HG03439 (cell line): ENCODE results near the gene CTPS2.
"Not testable (repeated sequence)": the region's sequence is repeated elsewhere in the genome, so short reads cannot be mapped to it uniquely, and the experiment has no call there.

Experiments used
- ATAC-seq: cut with Tn5 transposase; IDR thresholded peaks from one replicate; pipeline ENCODE4 v1.9.1; 2021; ENCODE audit warnings: mild to moderate bottlenecking, moderate library complexity; ENCODE audit not compliant: unreplicated experiment

CTPS2 gene

DNA sequence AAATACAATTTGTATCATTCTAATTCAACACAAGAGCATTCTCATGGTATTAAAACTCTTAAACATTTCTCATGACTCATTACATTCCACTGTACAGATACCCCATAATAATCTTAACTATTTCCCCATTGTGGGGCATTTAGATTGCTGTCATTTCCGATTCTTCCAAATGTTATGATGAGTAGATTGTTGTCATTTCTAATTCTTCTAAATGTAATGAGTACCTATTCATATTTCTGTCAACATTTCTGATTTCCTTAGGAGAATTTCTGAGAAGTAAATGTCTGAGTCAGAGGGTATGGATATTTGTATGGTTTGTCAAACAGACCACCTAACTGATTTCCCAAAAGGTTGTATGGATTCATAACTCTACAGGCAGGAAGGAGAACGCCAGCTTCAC, 54.2 kb downstream of the CTPS2 start:
- ATAC-seq: no peak

DNA sequence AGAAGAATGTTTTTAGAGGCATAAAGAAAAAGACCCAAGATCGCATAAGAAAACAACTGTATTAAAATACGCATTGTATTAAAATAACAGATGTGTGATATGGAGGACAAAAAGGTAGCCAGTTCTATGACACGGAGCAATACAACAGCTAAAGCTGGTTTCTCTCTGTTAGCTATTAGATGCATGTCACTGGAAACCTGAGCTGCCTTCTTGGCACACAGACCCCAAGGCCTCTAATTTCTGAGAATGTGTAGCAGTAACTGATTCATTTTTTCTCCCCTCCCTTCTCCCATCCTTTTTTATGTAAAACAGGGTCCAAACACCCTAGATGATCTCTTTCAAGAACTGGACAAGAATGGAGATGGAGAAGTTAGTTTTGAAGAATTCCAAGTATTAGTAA, 58.4 kb downstream of the CTPS2 start:
- no peak for ATAC-seq

DNA sequence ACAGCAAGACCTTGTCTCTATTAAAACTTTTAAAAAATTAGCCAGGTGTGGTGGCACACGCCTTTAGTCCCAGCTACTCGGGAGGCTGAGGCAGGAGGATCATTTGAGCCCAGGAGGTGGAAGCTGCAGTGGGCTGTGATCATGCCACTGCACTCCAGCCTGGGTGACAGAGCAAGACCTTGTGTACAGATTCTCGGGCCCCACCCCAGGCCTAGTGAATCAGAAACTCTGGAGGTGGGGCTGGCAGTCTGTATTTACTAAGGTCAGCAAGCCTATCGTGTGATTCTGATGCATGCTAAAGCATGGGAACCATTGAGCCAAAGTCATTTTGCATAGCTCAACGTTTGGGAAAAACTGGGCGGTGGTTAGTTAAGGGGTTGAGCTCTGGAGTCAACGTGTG, 59.0 kb downstream of the CTPS2 start:
- ATAC-seq: no peak

DNA sequence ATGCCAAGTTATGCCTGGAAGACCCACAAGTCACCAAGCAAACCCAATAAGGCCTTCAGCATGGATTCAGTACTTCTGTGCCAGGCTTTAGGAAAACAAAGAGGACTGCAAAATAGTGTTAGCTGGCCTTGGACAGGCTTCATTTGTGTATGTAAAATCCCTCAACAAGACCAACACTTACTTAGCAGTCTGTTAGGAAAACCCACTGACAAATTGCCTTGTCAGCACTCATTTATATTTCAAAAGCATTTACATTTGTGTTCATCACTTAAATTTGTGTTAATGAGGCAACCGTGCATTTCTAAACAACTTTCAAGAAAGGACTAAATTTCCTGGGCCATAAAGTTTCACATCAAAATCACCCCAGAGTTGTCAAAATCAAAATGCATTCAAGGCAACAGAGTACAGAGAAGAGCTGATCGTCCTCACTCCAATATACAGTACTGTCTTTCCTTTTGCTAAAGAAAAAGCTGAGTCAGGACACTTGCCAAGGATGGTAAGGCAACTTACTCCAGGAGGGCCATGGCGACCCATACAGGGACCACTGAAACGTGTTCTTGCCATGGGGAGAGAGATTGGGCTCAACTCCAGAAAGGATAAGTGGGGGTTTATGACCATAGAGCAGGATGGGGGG, 61.0 kb downstream of the CTPS2 start:
- ATAC-seq: no peak

DNA sequence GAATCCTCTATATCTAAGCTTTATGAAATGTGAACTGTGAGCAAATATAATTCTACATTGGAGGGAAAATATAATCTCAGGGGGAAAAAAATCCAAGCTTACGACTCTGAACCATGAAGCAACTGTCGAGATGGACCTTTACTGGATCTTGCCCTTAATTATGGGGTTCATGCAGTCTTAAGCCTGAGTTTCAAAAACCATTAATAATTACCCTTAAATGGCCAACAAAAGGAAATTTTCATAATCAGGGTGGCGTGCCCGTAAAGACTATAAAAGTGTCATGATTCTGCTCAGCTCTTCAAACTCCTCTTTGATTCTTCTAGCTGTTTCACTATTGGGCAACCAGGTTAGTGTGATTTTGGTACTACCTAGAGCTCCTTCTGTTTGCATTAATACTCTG, 62.6 kb downstream of the CTPS2 start, which contains the start of gene S100G:
Gene S100G, plus strand, starts transcription at position 301 of the 400 bp plus-strand sequence. CDS start 849 bp downstream, outside the sequence.
- ATAC-seq: no peak

DNA sequence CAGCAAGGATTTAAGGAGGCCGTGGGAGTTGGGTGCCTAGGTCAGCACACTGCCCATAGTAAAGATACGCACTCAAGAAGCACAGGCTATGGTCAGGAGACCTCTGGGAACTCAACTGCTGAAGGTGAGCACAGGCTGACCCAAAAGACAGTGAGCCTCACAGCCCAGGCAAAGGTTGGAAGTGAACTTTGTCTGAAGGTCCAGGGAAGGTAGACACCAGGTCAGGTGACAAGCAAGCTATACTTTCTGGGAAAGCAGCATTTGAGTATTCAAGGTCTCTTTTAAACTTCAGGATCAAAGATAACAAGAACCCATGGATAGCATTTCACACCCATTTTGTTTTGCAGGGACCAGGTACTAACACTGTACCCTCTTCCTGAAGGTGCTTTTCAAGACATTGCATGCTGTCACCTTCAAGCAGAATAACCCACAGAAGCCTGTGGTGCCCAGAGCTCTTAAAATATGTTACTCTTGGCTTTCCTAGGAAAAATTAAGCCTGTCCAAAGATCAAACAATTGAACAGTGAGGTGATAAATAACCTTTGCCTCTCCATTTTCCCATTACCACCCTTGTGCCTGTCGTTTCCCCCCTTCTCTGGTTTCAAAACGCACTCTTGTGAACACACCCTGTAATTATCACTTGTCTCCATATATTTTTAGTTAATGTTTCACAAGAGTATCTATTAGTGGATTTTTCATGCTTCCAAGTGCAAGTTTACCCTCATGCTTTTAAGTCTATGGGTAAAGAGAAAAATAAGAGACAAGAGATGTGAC, 65.9 kb downstream of the CTPS2 start:
- ATAC-seq: no peak

DNA sequence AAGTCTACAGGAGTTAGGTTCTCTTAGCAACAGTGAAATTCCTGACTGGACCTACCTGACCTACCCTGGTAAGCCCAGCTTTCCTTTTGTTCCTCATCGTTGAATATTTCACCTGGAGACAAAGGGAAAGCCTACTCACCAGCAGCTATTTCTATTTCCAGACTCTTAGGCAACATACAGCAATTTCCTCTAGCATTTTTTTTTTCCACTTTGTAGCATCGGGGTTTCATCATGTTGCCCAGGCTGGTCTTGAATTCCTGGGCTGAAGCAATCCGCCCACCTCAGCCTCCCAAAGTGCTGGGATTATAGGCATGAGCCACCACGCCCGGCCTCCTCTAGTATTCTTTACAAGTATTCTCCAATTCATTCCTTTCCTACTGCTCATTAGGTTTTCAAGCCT, 69.3 kb downstream of the CTPS2 start:
- ATAC-seq: no peak

DNA sequence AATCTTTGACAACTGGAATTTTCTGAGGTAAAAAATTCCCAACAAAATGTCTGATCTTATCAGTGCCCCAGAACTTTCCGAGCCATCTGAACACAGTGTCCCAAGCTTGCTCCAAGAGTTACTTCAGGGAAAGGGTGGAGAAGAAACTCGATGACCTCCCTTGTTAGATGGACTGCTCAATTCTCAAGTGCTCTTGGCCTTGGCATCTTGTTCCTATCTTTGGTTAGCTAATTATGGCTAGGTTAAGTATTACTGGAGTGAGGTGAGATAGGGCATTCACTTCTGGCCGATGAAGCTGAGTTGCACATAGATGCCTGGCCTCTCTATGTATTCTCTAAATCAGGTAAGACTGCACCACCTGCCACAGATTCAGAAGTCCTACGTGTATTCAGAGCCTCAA, 71.6 kb downstream of the CTPS2 start:
- ATAC-seq: no peak

DNA sequence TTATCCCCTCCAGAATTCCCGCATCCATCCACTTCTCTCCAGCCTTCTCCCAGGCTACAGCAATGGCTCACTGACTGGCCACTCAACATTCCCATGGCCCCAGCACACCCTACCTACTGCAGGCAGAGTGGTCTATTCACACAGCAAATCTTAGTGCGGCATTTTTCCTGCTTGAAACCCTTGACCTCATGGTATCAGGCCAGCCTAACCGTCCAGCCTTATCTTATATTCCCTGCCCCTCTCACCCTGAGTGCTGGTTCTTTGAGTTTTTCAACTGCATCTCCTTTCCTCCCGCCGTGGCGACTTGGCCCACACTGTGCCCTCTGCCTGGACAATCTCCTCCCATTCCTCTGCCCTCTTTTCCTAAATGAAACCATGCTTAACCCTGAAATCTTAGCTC, 72.5 kb downstream of the CTPS2 start:
- ATAC-seq: no peak

DNA sequence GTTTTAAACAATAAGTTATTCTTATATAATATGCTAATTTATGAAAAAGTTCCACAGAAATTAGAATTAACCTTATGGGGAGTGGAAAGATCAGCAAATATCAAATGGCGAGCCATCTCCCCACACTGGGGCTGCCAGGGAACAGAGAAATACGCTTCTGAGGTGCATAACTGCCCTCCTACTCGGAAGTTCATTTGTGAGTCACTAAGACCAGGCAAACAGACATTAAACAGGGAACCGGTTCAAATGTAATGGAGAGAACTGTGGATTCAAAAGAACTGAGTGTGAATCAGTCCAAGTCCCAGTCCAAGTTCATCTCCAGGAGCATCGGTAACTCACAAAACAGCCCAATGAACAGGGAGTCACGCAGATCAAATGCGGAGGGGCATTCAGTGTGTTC, 73.9 kb downstream of the CTPS2 start:
- no peak for ATAC-seq

DNA sequence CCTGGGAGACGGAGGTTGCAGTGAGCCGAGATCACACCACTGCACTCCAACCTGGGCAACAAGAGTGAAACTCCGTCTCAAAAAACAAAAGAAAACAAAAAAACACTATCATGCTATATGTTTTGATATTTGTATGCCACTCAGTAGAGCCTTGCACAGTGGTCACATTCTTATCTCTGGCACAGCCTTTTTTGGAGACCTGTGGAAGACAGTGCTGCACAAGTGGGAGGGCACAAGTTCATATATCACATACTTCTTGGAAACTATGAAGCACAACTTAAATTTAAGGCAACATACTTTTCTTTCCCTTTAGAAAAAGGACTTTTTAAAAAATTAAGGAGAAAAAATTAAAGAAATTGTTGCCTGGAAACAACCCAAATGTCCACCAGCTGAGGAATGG, 76.9 kb downstream of the CTPS2 start:
- no peak for ATAC-seq

DNA sequence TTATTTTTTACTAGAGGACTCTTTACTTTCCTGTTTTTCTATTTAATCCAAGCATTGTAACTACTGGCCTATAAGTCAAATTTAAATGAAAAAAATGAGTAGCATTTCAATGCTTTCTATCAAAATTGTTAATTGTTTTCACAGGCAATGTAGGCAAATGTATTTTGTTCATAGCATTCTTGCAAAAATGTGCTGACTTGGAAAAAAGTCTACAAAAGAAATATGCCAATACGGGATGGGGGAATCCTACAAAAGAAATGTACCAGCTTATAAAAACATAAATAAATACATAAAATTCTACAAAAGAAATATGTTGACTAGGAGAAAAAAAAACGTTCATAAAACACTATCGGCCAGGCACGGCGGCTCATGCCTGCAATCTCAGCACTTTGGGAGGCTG, 77.4 kb downstream of the CTPS2 start:
- no peak for ATAC-seq

DNA sequence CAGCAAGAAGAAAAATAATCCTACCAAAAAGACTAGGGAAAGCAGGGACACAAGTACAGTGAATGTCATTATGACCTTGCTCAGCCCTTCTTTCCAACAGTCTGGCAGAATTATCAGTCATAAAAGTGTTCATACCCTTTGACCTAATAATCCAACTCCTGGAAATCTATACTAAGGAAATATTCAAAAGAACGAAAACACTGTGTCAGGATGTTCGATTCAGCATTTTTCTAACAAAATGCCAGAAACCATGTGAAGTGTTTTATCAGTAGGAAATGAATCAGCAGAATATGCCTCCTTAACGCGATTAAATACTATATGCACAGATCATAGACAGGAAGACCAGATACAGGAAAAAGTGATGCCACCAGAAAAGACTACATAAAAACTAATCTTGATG, 78.7 kb downstream of the CTPS2 start:
- ATAC-seq: no peak

DNA sequence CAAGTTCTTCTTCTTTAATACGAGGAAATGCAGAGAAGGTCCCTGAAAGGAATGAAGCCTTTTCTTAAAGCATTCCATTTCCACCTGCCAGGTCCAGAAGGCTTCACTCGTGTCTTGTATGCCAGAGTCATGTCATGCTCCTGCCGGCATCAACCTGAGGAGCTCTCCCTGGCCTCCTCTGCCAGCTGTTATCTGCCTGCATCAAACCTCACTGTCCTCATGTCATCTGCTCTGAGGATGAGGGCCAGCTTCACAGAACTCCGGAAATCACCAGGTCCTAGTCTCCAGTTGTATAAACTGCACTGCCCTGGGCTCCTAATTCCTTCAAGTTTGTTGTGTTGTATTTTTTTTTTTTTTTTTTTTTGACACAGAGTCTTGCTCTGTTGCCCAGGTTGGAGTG, 82.6 kb downstream of the CTPS2 start:
- no peak for ATAC-seq

DNA sequence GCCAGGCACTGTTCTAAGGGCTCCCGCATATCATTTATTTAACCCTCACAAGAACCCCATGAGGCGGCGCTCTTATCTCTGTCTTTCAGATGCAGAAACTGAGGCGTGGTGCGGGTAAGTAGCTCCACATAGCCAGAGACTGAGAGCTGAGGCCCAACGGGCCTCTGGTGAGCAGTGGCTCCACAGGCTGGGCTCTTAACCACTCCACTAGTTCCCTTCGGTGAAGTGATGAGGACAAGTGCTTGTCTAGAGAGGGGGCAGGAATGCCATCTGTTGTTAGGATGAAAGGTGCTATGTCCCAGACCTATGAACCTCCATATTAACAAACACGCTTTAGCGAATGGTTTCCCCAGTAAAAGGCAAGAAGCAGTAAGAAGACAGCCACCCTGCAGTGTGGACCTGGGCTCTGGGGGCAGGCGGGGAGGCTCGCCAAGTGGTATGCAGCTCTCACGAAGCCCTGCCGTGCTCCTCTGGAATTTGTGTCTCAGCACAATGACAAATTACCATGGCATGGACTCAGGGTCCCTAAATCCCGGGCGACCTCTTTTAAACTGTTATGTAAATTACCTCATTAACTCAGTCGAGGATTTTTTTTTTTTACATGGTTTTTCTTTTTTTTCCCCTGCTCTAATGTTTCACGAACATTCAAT, 83.4 kb downstream of the CTPS2 start:
- ATAC-seq: no peak

DNA sequence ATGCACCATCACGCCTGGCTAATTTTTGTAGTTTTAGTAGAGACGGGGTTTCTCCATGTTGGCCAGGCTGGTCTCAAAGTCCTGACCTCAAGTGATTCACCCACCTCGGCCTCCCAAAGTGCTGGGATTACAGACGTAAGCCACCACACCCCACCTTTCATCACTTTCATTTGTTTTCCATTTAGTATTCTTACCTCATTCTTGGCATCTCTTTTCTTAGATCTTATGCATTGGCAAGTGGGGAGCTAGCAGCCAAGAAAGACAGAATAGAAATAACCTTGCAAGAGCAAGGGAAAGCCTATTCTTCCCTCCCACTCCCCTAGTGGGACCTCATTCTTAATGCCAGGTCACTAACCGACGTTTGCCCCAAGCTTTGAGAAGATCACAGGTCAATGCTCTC, 84.0 kb downstream of the CTPS2 start:
- not testable (repeated sequence) for ATAC-seq

DNA sequence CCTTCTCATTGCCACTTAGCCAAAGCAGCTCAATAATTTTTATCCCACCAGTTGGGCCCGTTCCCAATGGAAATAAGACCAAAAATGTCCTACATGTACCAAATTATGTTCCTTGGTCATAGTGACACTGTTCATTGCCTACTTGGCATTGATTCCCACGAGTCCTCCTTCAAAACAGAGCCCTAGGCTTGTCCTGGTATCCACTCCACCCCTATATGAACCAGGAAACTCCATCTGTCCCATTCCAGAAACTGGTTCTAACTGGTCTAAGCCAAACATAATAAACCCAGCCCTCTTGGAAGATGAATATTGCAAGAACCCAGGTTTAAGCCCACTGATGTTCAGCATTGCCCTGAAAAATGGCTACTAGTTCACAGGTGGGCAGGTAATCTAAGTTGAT, 93.4 kb downstream of the CTPS2 start:
- ATAC-seq: no peak

DNA sequence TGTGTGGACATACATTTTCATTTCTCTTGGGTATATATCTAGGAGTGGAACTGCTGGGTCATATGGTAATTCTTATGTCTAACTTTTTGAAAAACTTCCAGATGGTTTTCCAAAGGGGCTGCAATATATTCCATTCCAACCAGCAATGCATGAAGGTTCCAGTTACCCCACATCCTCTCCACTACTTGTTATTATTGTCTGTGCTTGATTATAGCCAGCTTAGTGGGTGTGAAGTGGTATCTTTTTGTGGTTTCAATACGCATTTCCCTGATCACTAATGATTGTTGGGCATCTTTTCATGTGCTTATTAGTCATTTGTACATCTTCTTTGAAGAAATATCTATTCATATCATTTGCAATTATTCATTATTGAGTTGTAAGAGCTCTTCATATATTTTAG, 94.0 kb downstream of the CTPS2 start:
- no peak for ATAC-seq

DNA sequence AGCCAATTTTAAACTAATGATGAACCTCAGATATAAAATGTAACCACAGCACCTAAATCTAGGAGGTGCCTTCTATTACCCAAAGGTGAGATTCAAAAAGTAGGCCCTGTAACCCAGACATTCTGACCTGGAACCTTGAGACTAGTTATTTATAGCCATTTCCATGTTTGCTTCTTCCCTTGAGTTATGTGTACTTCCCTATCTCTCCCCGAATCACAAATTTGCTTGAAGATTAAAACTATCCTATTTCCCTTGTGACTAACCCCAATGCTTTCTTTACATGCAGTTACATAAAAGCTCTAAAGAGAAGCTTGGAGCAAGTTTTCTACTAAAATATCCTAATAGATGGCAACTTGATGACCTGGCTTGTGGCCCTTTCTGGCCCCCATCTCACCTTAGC, 95.1 kb downstream of the CTPS2 start:
- ATAC-seq: no peak

DNA sequence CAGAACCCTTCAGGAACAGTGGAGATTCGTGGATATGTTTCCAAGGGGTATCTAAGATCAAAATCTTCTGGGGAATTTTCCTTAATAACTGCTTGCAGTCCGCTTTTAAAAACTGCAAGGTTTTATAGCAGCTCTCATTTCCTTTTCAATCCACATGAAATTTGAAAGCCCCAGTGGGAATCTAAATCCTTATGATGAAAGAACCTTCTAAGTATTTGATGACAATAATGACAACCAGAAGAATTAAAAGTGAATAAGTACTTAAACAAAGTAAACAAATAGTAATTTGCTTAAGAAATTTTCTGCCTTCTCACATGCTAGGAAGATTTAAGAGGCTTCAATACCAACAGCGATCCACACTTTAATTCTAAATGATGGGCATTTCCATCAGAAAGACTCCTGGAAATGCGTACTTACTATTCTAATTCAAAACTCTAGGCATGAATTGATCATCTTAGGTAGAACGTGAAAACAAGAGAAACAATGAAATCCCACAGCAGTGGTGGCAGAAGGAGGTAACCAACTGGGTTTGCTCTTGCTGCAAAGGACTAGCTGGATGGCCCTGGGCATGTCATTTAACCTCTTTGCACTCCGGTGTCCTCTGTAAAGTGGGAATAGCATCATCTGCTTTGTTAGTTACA, 100.1 kb downstream of the CTPS2 start:
- no peak for ATAC-seq

DNA sequence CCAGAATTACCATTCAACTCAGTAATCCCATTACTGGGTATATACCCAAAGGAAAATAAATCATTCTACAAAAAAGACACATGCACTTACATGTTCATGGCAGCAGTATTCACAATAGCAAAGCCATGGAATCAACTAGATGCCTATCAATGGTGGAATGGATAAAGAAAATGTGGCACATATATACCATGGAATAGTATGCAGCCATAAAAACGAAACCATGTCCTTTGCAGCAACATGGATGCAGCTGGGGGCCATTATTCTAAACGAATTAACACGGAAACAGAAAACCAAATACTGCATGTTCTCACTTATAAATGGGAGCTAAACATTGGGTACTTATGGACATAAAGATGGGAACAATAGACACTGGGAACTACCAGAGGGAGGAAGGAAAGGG, 101.8 kb downstream of the CTPS2 start:
- ATAC-seq: not testable (repeated sequence)
